ENCODE measurements around the gene ZNF823. TPM values are rescaled to one million over a fixed set of nuclear protein-coding genes. Genes with fewer than 3 reads are reported as not detected.
"Not testable (repeated sequence)": the region's sequence is repeated elsewhere in the genome, so short reads cannot be mapped to it uniquely, and the experiment has no call there.

Gene ZNF823
- total RNA-seq: 5.2 and 5.6 TPM in 2 replicates

DNA sequence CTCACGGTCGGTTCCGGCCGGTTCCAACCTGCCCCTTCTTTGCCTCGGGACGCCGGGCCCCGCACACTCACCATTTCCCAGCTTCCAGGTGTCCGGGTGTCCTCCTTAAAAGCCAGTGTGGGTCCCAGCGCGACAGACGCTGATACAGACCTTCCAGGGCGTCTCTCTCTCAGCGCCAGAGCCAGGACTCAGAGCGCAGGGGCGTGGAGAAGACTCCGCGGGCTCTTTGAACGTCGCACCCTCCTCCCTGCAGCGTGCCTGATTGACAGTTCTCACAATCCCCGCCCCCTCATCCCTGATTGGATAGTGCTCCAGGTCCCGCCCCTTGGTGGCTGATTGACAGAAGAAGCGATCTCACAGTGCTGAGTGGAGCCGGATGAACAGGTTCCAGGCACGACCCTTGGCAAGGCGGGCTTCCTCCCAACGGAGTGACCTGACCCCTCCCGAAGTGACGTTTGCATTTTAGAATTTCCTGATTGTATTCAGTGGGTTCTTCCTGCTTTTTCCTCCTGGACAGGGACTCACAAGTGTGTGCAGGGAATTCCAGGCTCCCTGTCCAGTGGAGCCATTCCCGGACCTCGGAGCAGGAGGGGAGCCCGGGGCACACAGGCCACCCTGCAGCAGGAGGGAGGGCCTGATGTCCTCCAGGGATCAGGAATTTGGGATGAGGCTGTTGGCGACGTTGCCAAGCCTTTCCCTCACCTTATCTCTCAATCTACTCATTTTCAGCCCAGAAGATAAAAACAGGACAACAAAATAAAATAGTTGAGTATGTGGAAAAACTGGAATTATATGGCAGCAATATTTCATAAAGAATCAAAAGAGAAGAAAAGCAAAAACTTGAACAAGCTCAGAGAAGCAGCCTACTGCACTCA lies at the start of gene ZNF823:
TSS of gene ZNF823 (minus strand) at position 201 of the 875 bp plus-strand sequence. CDS start at position 74, 127 bp downstream.
- peak within 1 kb of the TSS; percentile 95 for H3K4me3 ChIP-seq (ENCODE audit: low read depth, low read length)
- TF ChIP-seq CTCF (IDR thresholded peaks at IDR 0.05; ENCODE audit: insufficient read depth, low read depth, low read length): no peak
- DNase-seq (ENCODE audit: low read depth): peak; percentile 98

DNA sequence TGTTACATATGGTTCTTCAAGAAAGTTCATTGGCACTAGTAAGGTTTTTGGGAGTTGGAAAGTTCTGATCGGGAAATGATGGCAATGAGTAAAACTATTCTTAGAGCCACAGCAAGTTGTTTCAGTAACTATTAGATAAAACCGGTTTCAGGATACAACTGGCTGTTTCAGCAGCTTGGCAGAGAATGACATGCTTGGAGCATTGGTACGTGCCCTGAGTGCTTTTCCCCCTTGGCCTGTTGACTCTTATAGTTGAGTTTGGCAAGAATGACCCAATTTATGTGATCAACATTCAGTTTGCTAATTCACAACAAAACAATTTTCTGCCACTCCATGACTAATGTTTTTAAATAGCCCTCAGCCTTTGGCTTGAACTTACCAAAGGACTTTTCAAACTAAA lies 48.8 kb upstream of the ZNF823 start:
- no peak for DNase-seq (ENCODE audit: low read depth)
- no peak for TF ChIP-seq CTCF (IDR thresholded peaks at IDR 0.05; ENCODE audit: insufficient read depth, low read depth, low read length)

GRCh38 chr19:11784356-11784755 lies 45.6 kb upstream of the ZNF823 start:
- H3K4me3 ChIP-seq (ENCODE audit: low read depth, low read length): no peak overlapping the region
- TF ChIP-seq CTCF (IDR thresholded peaks at IDR 0.05; ENCODE audit: insufficient read depth, low read depth, low read length): no peak
- DNase-seq (ENCODE audit: low read depth): no peak

More for the DNA sequence above, 48.8 kb upstream of the ZNF823 start:
- H3K4me3 ChIP-seq (ENCODE audit: low read depth, low read length): no peak overlapping the region

DNA sequence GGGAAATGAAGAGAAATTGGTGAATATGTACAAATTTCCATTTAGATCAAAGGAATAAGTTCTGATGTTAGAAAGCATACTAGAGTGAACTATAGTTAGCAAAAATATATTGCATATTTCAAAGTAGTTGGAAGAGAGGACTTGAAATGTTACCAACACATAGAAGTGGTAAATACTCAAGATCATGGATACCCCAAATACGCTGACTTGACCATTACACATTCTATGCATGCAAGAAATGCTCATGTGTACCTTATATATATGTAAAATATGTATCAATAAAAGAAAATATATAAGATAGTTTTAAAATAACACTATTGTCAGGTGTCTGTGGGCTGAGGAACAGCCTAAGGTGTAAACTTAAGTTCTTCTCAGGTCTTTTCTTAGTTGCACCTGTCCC lies 45.0 kb upstream of the ZNF823 start:
- TF ChIP-seq CTCF (IDR thresholded peaks at IDR 0.05; ENCODE audit: insufficient read depth, low read depth, low read length): no peak
- no peak for DNase-seq (ENCODE audit: low read depth)
- no peak overlapping the region for H3K4me3 ChIP-seq (ENCODE audit: low read depth, low read length)

- no peak for TF ChIP-seq CTCF (IDR thresholded peaks at IDR 0.05; ENCODE audit: insufficient read depth, low read depth, low read length)
- H3K4me3 ChIP-seq (ENCODE audit: low read depth, low read length): no peak overlapping the region
- DNase-seq (ENCODE audit: low read depth): peak; percentile 8
These were observed 42.7 kb upstream of the ZNF823 start for GRCh38 chr19:11781295-11782057.

DNA sequence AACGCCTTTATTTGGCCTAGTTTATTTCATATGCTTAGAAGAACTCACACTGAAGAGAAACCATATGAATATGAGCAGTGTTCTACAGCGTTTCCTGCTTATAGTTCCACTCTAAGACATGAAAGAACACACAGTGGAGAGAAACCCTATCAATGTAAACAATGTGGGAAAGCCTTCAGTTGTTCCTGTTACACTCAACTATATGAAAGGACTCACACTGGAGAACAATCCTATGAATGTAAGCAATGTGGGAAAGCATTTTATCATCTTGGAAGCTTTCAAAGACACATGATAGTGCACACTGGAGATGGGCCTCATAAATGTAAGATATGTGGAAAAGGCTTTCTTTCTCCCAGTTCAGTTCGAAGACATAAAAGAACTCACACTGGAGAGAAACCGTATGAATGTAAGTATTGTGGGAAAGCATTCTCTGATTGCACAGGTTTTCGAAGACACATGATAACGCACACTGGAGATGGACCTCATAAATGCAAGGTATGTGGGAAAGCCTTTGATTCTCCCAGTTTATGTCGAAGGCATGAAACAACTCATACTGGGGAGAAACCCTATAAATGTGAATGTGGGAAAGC lies 41.8 kb upstream of the ZNF823 start:
- no peak for DNase-seq (ENCODE audit: low read depth)
- TF ChIP-seq CTCF (IDR thresholded peaks at IDR 0.05; ENCODE audit: insufficient read depth, low read depth, low read length): no peak
- no peak overlapping the region for H3K4me3 ChIP-seq (ENCODE audit: low read depth, low read length)

- DNase-seq (ENCODE audit: low read depth); H3K4me3 ChIP-seq (ENCODE audit: low read depth, low read length): not testable (repeated sequence)
These were observed 37.9 kb upstream of the ZNF823 start for GRCh38 chr19:11776669-11777068.

GRCh38 chr19:11771520-11771919 lies 32.8 kb upstream of the ZNF823 start:
- not testable (repeated sequence) for H3K4me3 ChIP-seq (ENCODE audit: low read depth, low read length); DNase-seq (ENCODE audit: low read depth)
